HG03139 (cell line): ENCODE data around the gene ANKRD33B.
A peak's percentile ranks its signal among the peaks of the same experiment; 100 is the strongest.

Experiments used
- ATAC-seq: cut with Tn5 transposase; IDR thresholded peaks from one replicate; pipeline ENCODE4 v1.9.1; 2021; ENCODE audit not compliant: unreplicated experiment

ANKRD33B gene

GRCh38 chr5:10577371-10578292, 13.8 kb downstream of the ANKRD33B start:
- ATAC-seq: no peak

GRCh38 chr5:10578293-10578665, 14.4 kb downstream of the ANKRD33B start:
- no peak for ATAC-seq

GRCh38 chr5:10578869-10579268, 15.0 kb downstream of the ANKRD33B start:
- ATAC-seq: peak; percentile 53

- ATAC-seq: no peak
These were observed 16.0 kb downstream of the ANKRD33B start for GRCh38 chr5:10579536-10580521.

- no peak for ATAC-seq
These were observed 16.9 kb downstream of the ANKRD33B start for GRCh38 chr5:10580531-10581423.

GRCh38 chr5:10581424-10581748, 17.5 kb downstream of the ANKRD33B start:
- no peak for ATAC-seq

- ATAC-seq: no peak
These were observed 18.1 kb downstream of the ANKRD33B start for GRCh38 chr5:10581867-10582511.

GRCh38 chr5:10582512-10582897, 18.6 kb downstream of the ANKRD33B start:
- no peak for ATAC-seq

GRCh38 chr5:10583663-10584572, 20.0 kb downstream of the ANKRD33B start:
- ATAC-seq: no peak

GRCh38 chr5:10584714-10585517, 21.0 kb downstream of the ANKRD33B start:
- no peak for ATAC-seq

- no peak for ATAC-seq
These were observed 21.6 kb downstream of the ANKRD33B start for GRCh38 chr5:10585518-10585915.

GRCh38 chr5:10586008-10586407, 22.1 kb downstream of the ANKRD33B start:
- no peak for ATAC-seq

GRCh38 chr5:10586555-10586954, 22.7 kb downstream of the ANKRD33B start:
- ATAC-seq: no peak

- ATAC-seq: no peak
These were observed 24.4 kb downstream of the ANKRD33B start for GRCh38 chr5:10588109-10588775.

GRCh38 chr5:10588779-10589447, 25.0 kb downstream of the ANKRD33B start:
- no peak for ATAC-seq

- ATAC-seq: no peak
These were observed 26.5 kb downstream of the ANKRD33B start for GRCh38 chr5:10590226-10590999.

GRCh38 chr5:10591159-10591558, 27.3 kb downstream of the ANKRD33B start:
- no peak for ATAC-seq
